Activated T-cell treated with anti-CD3 and anti-CD28 coated beads, Interleukin-2, amount 50 U/mL, for 4 hours (primary cell): ENCODE measurements around the gene SH3D21. TPM values are rescaled to one million over a fixed set of nuclear protein-coding genes. Genes with fewer than 3 reads are reported as not detected.

Source experiments
- ATAC-seq, 2 donors: fragments of 200-7000 bp; cut with Tn5 transposase; one replicate each; pipeline ENCODE4 v1.10.0; 2021
- DNase-seq: peaks from one replicate; pipeline ENCODE4 v3.0.0-alpha.2; 2020
- H3K27me3 Mint-ChIP-seq: one replicate; pipeline ENCODE4 v1.8.0; 2021; ENCODE audit warnings: low read depth, mixed read lengths
- H3K36me3 Mint-ChIP-seq: one replicate; pipeline ENCODE4 v1.8.0; 2022; ENCODE audit warnings: mixed read lengths; ENCODE audit not compliant: insufficient read depth
- H3K4me1 Mint-ChIP-seq: one replicate; pipeline ENCODE4 v1.8.0; 2021; ENCODE audit warnings: low read depth, mixed read lengths
- H3K4me3 Mint-ChIP-seq: one replicate; pipeline ENCODE4 v1.8.0; 2021; ENCODE audit warnings: mild to moderate bottlenecking, moderate library complexity, mixed read lengths
- H3K9me3 Mint-ChIP-seq: one replicate; pipeline ENCODE4 v1.8.0; 2021; ENCODE audit warnings: mixed read lengths
- total RNA-seq, 3 donors: library from RNA; stranded (reverse); gene quantifications; one replicate each; pipeline ENCODE4 v1.2.1, GENCODE V29; 2021

Gene SH3D21
- total RNA-seq, 3 donors from 2014 or later = 1.7 to 5.6 (median 2.3) TPM

GRCh38 chr1:36330940-36331339, 24.8 kb downstream of the SH3D21 start:
- Mint-ChIP-seq H3K9me3 (no peaks in the 10 kb centered on the region), H3K4me1 (no peaks in the 10 kb centered on the region), H3K4me3 (no peak overlapping the region), H3K36me3 (no peaks in the 10 kb centered on the region), H3K27me3 (no peaks in the 10 kb centered on the region)
- DNase-seq (no peak), ATAC-seq (no peak)

DNA sequence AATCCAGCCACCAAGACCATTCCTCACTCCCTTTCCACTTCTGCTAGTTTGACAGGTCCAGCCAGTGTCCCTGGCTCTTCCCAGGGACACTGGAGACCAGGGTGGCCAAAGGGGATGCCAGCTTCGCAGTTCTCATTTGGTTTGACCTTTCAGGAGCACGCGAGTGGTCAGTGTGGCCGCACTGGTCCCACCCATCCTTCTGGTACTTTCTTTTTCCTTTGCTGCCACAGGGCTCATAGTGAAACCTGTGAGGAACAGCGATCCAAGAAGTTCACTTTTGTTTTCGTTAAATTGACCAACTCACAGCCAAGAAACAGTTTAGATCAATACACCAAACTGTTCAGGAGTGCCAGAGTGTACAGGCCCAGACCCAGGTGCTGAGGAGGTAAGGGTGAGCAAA, 31.7 kb downstream of the SH3D21 start:
- no peak for DNase-seq
- H3K27me3 Mint-ChIP-seq = no peaks in the 10 kb centered on the region
- H3K36me3 Mint-ChIP-seq = peaks cover 9% of the 10 kb centered on the region
- H3K9me3 Mint-ChIP-seq = no peaks in the 10 kb centered on the region
- no peak for ATAC-seq
- H3K4me3 Mint-ChIP-seq = no peak overlapping the region
- peaks cover 12% of the 10 kb centered on the region for H3K4me1 Mint-ChIP-seq

DNA sequence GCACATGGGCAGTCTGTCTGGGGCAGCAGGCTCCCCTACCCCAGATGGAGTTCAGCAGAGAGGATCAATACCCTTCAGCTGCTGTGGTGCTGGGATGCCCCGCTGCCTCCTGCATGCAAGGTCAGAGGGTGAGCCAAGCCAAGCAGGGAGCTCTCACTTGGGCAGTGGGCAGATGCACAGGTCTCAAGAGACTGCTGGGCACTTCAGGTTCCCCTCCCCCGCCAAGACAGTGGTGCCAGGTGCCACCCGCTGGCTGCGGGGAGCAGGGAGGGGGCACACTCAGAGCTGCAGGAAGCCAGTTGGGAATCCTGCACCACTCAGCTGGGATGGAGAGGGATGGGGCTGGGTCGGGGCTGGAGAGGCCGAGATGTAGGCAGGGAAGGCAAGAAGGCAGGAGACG, 33.0 kb downstream of the SH3D21 start:
- Mint-ChIP-seq H3K4me3 (no peak overlapping the region), H3K4me1 (peaks cover 12% of the 10 kb centered on the region), H3K9me3 (no peaks in the 10 kb centered on the region), H3K36me3 (peaks cover 9% of the 10 kb centered on the region), H3K27me3 (no peaks in the 10 kb centered on the region)
- no peak for DNase-seq
- no peak for ATAC-seq

- H3K4me3 Mint-ChIP-seq = no peak overlapping the region
- H3K9me3 Mint-ChIP-seq = no peaks in the 10 kb centered on the region
- peaks cover 12% of the 10 kb centered on the region for H3K4me1 Mint-ChIP-seq
- H3K36me3 Mint-ChIP-seq = peaks cover 10% of the 10 kb centered on the region
- no peaks in the 10 kb centered on the region for H3K27me3 Mint-ChIP-seq
- ATAC-seq (no peak), DNase-seq (no peak)
Observed at GRCh38 chr1:36339615-36340014, 33.4 kb downstream of the SH3D21 start.

DNA sequence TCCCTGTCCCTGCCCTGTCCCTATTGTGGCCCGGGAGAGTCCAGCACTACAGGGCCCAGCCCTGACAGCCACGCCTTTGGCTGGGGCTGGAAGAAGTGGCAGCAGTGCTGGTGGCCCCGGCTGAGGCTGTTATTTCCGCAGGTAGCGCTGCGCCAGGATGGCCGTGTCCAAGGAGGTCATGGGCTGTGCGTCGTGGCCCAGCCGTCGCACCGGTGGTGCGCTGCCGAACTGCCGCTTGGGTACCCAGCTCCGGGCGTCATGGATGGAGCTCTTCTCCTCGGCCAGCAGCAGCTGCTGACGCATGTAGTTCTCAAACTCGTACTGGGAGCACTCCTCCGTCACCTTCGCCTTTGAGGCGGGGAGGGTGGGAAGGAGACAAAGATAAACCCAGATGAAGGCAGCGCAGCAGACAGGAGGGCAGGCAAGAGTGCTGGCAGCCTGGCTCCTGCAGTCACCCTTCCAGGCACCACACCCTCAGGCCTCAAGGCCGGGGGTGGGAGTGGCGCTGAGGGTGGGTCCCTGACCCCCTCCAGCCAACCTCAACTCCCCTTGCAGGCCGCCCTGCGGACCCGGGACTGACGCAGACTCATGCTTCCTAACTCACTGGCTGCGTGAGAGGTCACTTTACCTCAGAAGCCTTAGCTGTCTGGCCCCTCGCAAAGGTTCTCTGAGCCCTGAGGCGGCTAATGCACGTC, 35.6 kb downstream of the SH3D21 start:
- Mint-ChIP-seq H3K27me3 (no peaks in the 10 kb centered on the region), H3K4me3 (no peak overlapping the region), H3K4me1 (peaks cover 12% of the 10 kb centered on the region), H3K36me3 (peaks cover 15% of the 10 kb centered on the region), H3K9me3 (no peaks in the 10 kb centered on the region)
- no peak for DNase-seq
- ATAC-seq = no peak

DNA sequence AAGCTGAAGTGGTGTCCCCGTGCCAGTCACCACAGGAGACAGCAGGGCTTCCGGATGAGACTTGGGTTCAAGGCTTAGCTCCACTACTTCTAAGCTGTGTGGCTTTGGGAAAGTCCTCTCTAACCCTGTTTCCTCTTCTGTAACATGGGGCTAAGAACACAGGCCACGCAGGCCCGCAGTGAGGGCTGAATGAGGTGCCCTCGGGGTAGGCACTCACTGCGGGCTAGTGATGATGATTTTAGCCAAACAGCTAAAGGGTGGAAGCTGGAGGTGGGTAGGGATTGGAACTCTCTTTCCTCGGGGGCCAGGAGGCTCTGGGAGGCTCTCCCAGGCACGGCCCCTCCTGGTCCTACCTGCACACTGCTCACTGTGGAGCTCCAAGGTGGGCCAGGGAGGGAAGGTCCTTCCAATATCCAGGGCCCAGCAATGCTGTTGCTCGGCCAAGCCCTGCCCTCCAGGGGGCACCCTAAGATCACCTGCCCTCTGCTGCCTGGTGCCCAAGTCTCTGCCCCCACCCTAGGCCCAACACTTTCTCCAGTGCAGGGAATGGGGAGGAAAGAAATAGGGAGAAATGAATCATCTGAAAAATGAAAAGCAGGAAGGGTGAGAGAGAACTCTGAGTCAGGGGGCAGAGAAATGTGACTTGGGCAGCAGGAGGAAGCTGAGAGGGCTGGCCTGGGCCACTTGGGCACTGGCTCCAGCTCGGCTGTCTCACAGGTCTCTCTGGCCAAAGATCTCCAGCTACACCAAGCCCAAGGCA, 36.4 kb downstream of the SH3D21 start:
- Mint-ChIP-seq H3K27me3 (no peaks in the 10 kb centered on the region), H3K36me3 (peaks cover 21% of the 10 kb centered on the region), H3K4me1 (peaks cover 12% of the 10 kb centered on the region), H3K4me3 (no peak overlapping the region), H3K9me3 (no peaks in the 10 kb centered on the region)
- DNase-seq (peak; percentile 62), ATAC-seq (peak; percentile 77 to 87)

DNA sequence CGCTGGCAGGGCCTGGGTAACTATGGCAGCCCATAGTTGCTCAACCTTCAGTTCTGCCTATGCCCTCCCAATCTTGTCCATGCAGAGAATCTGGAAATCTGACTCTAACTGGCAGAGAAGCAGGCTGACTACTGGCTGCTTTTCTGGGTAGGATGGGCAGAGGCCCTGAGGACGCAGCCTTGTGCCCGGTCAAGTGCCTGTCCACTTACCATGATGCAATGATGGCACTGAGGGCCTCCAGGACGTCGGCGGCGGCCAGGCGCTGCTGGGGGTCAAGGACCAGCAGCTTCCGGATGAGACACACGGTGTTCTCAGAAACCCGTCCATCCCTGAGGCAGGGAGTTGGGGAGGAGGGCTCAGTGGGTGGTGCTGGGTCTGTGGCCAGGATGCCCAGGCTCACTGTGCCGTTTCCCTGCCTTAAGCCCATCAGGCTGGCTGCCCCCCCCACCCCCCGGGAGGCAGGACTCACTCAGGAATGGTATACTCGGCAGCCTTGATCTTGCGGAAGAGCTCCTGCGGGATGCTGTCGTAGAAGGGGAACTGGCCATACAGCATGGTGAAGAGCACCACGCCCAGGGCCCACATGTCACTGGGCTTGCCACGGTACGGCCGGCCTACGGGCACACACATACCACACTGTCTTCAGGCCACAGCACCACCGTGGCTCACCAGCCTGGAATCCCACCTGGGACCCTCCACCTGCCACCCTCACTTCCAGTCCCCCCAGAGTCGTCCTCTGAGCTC, 37.7 kb downstream of the SH3D21 start:
- Mint-ChIP-seq H3K4me3 (no peak overlapping the region), H3K36me3 (peaks cover 26% of the 10 kb centered on the region), H3K9me3 (no peaks in the 10 kb centered on the region), H3K27me3 (no peaks in the 10 kb centered on the region), H3K4me1 (peaks cover 10% of the 10 kb centered on the region)
- no peak for ATAC-seq
- DNase-seq = no peak

DNA sequence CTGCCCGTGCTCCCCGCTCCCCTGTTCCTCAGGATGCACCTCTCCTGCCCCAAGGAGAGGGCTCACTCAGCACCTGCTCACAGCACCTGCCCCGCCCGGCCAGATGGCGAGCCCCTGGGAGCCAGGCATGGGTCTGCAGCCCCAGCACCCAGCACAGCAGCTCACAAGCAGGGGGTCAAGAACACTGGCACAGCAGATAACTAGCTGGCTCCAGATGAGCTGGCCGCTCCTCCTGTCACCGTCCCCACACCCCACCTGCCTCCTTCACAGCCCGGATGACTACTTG, 38.2 kb downstream of the SH3D21 start:
- no peak for DNase-seq
- Mint-ChIP-seq H3K4me1 (peaks cover 5% of the 10 kb centered on the region), H3K4me3 (no peak overlapping the region), H3K36me3 (peaks cover 25% of the 10 kb centered on the region), H3K27me3 (no peaks in the 10 kb centered on the region), H3K9me3 (no peaks in the 10 kb centered on the region)
- ATAC-seq = no peak

DNA sequence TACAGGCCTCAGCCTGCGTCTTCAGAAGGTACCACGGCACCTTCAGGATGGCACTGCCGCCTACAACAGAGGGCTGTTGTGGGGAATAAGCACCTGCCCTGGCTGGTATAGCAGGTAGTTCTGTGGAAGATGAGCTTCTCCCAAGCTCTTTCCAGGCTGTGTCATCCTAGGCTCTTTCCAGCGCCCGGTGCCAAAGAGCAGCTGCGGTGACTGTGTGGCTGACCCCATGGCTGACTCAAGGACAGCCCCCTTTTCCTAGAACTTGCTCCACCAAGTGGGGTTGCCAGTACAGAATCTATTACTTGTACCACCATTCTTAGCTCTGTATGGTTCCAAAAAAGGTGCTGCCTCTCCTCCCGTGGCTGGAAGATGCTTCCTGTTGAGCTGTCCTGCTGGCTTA, 39.2 kb downstream of the SH3D21 start:
- ATAC-seq (no peak), DNase-seq (no peak)
- H3K9me3 Mint-ChIP-seq = no peaks in the 10 kb centered on the region
- H3K27me3 Mint-ChIP-seq = no peaks in the 10 kb centered on the region
- H3K36me3 Mint-ChIP-seq = peaks cover 24% of the 10 kb centered on the region
- H3K4me3 Mint-ChIP-seq = no peak overlapping the region
- H3K4me1 Mint-ChIP-seq = peaks cover 4% of the 10 kb centered on the region

DNA sequence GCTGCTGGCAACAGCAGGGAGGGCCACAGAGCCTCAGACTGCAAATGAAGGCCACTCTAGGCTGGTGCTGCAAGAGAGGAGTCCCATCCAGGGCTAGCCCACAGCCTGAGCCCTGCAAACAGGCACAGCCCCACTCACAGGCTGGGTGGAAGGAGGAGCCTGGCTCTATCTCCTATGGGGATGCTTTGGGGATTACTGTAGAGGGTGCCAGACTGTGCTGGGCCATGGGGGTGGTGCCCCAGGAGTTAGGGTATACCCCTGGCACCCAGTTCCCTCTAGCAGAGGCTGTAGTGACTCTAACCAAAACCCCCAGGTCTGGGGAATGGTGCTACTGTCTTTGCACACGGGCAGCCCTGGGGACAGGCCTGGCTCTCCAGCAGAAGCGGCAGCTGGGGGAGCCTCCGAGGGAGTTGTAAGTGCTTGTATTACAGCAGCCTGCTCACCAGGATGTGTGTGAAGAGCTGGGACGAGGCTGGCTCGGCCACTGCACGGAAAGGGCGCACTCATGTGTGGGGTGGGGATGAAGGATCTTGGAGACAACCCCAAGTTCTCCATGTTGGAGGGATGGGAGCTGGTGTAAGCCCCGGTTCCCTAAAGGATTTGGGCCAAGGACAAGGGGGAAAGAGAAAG, 40.7 kb downstream of the SH3D21 start:
- DNase-seq = no peak
- Mint-ChIP-seq H3K36me3 (peaks cover 16% of the 10 kb centered on the region), H3K27me3 (no peaks in the 10 kb centered on the region), H3K4me1 (peaks cover 19% of the 10 kb centered on the region), H3K9me3 (no peaks in the 10 kb centered on the region), H3K4me3 (no peak overlapping the region)
- no peak for ATAC-seq

GRCh38 chr1:36349241-36349671, 43.1 kb downstream of the SH3D21 start:
- DNase-seq (no peak), ATAC-seq (peak in 1 of 2 donors; percentile 17)
- Mint-ChIP-seq H3K27me3 (no peaks in the 10 kb centered on the region), H3K36me3 (peaks cover 25% of the 10 kb centered on the region), H3K9me3 (no peaks in the 10 kb centered on the region), H3K4me3 (no peak overlapping the region), H3K4me1 (peaks cover 26% of the 10 kb centered on the region)

GRCh38 chr1:36349839-36350238, 43.7 kb downstream of the SH3D21 start:
- DNase-seq (no peak), ATAC-seq (no peak)
- H3K36me3 Mint-ChIP-seq = peaks cover 27% of the 10 kb centered on the region
- no peaks in the 10 kb centered on the region for H3K27me3 Mint-ChIP-seq
- peaks cover 26% of the 10 kb centered on the region for H3K4me1 Mint-ChIP-seq
- H3K4me3 Mint-ChIP-seq = no peak overlapping the region
- H3K9me3 Mint-ChIP-seq = no peaks in the 10 kb centered on the region

DNA sequence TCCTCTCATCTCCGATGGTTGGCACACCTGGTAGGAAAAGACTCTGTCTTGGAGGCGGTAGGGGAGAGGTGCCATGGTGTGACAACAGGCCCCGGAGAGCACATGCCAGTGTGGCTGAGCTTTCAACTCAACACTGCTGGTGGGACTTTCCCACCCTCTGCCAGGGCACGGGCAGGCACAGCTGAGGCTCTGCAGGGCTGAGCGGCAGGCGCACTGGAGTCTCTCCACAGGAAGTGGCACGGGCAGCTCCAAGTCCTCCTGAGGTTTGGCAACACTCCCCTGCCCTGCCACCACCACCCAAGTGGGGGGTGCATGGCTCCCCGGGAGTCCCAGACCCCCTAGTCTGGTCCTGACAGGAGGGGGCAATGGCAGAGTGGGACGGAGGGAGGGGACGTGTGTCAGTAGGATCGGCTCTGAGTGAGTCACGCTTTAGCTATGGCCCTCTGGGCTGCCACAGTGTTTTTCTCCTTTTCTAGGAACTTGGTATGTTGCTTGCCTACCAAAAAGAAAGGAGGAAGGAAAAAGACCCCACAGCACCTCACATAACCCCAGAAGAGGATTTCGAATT, 44.6 kb downstream of the SH3D21 start:
- ATAC-seq (peak; percentile 86 to 89), DNase-seq (peak; percentile 38)
- Mint-ChIP-seq H3K4me1 (peaks cover 26% of the 10 kb centered on the region), H3K36me3 (peaks cover 30% of the 10 kb centered on the region), H3K9me3 (no peaks in the 10 kb centered on the region), H3K4me3 (no peak overlapping the region), H3K27me3 (no peaks in the 10 kb centered on the region)
